ENCODE data around the gene ARSI. TPM values are rescaled to one million over a fixed set of nuclear protein-coding genes. Genes with fewer than 3 reads are reported as not detected.

ARSI gene
- polyA plus RNA-seq (ENCODE audit: insufficient read length in 12 of 12) = 1 to 10 TPM in 11 of 12 donors, not detected in 1; 3.6 to 9.9 (median 6.1) TPM
- long read RNA-seq, donor 1, transcript ARSI-201 (2 exons, 3,161 nt) = major isoform, 6 of 6 reads
- long read RNA-seq, donor 1, partial matches to known transcripts = 0 of 6 reads
- long read RNA-seq, donor 1, other reads (novel, unspliced or antisense) = 0 of 6 reads
- long read RNA-seq, donor 2, partial matches to known transcripts = 0 of 6 reads
- long read RNA-seq, donor 2, other reads (novel, unspliced or antisense) = 0 of 6 reads
- long read RNA-seq, donor 3, partial matches to known transcripts = 0 of 4 reads
- long read RNA-seq, donor 3, other reads (novel, unspliced or antisense) = 0 of 4 reads
- long read RNA-seq, donor 4, partial matches to known transcripts = 0 of 1 reads
- long read RNA-seq, donor 4, other reads (novel, unspliced or antisense) = 0 of 1 reads
- long read RNA-seq, donor 5, partial matches to known transcripts = 90 of 94 reads
- long read RNA-seq, donor 5, other reads (novel, unspliced or antisense) = 0 of 94 reads
- long read RNA-seq, donor 6, partial matches to known transcripts = 0 of 2 reads
- long read RNA-seq, donor 6, other reads (novel, unspliced or antisense) = 0 of 2 reads
- long read RNA-seq, donor 7, partial matches to known transcripts = 0 of 1 reads
- long read RNA-seq, donor 7, other reads (novel, unspliced or antisense) = 0 of 1 reads
- long read RNA-seq, donor 8, partial matches to known transcripts = 0 of 2 reads
- long read RNA-seq, donor 8, other reads (novel, unspliced or antisense) = 0 of 2 reads
- long read RNA-seq, donor 9, partial matches to known transcripts = 0 of 1 reads
- long read RNA-seq, donor 9, other reads (novel, unspliced or antisense) = 0 of 1 reads
- long read RNA-seq, donor 10 = 0 reads
- long read RNA-seq, donor 11, transcript ARSI-201 (2 exons, 3,161 nt) = major isoform, 6 of 8 reads
- long read RNA-seq, donor 11, partial matches to known transcripts = 0 of 8 reads
- long read RNA-seq, donor 11, other reads (novel, unspliced or antisense) = 0 of 8 reads

GRCh38 chr5:150302301-150303069 lies at the start of gene ARSI:
Gene ARSI (minus strand): TSS chr5:150302905. CDS start chr5:150302373, 532 bp downstream.
- peak; percentile 82 for DNase-seq

GRCh38 chr5:150350524-150351344 lies 48.0 kb upstream of the ARSI start:
- peak; percentile 36 for DNase-seq

- DNase-seq = no peak
These were observed 47.1 kb upstream of the ARSI start for GRCh38 chr5:150349681-150350275.

- no peak for DNase-seq
These were observed 44.7 kb upstream of the ARSI start for GRCh38 chr5:150347451-150347850.

GRCh38 chr5:150347003-150347402 lies 44.3 kb upstream of the ARSI start:
- DNase-seq = no peak

- DNase-seq = no peak
These were observed 43.9 kb upstream of the ARSI start for GRCh38 chr5:150346592-150346991.

- no peak for DNase-seq
These were observed 43.0 kb upstream of the ARSI start for GRCh38 chr5:150345716-150346115.

- no peak for DNase-seq
These were observed 41.4 kb upstream of the ARSI start for GRCh38 chr5:150343994-150344631.

GRCh38 chr5:150342583-150342982 lies 39.9 kb upstream of the ARSI start:
- no peak for DNase-seq

GRCh38 chr5:150341989-150342388 lies 39.3 kb upstream of the ARSI start:
- DNase-seq = no peak

- no peak for DNase-seq
These were observed 38.6 kb upstream of the ARSI start for GRCh38 chr5:150341331-150341730.

GRCh38 chr5:150340614-150341255 lies 38.0 kb upstream of the ARSI start:
- DNase-seq = no peak

- no peak for DNase-seq
These were observed 37.1 kb upstream of the ARSI start for GRCh38 chr5:150339841-150340240.

- no peak for DNase-seq
These were observed 36.5 kb upstream of the ARSI start for GRCh38 chr5:150339165-150339564.

- DNase-seq = no peak
These were observed 35.8 kb upstream of the ARSI start for GRCh38 chr5:150338546-150338945.

- no peak for DNase-seq
These were observed 33.1 kb upstream of the ARSI start for GRCh38 chr5:150335778-150336177.

- DNase-seq = no peak
These were observed 30.7 kb upstream of the ARSI start for GRCh38 chr5:150333400-150333799.

GRCh38 chr5:150329881-150330876 lies 27.5 kb upstream of the ARSI start:
- no peak for DNase-seq

All from muscle of arm (tissue), 14 donors.